SK-N-SH treated with all-trans-retinoic acid at 6 μM for 48 hours (cell line): ENCODE data around the gene PLTP.

Experiments used
- ATAC-seq: fragments of 200-7000 bp; cut with Tn5 transposase; 3 replicates; pipeline ENCODE4 v1.9.1; 2020; ENCODE audit warnings: mild to moderate bottlenecking, moderate library complexity
- ARNTL ChIP-seq: fragments of 450-650 bp; formaldehyde crosslinking; IDR thresholded peaks from 2 replicates; pipeline ENCODE4 v1.5.0; 2020; ENCODE audit warnings: low read depth, mild to moderate bottlenecking, moderate library complexity, borderline replicate concordance
- BACH2 ChIP-seq: fragments of 250-450 bp; sonication (Bioruptor Pico); IDR thresholded peaks from 2 replicates; pipeline ENCODE4 v1.9.0; 2021; ENCODE audit warnings: mild to moderate bottlenecking, borderline replicate concordance
- CREB5 ChIP-seq: fragments of 250-450 bp; sonication (Bioruptor Pico); IDR thresholded peaks from 2 replicates; pipeline ENCODE4 v1.5.1; 2020; ENCODE audit warnings: low read depth, mild to moderate bottlenecking, moderate library complexity
- CSDC2 ChIP-seq: fragments of 250-450 bp; sonication (Bioruptor Pico); IDR thresholded peaks from 2 replicates; pipeline ENCODE4 v1.5.0; 2020; ENCODE audit warnings: mild to moderate bottlenecking, moderate library complexity
- ESRRG ChIP-seq: fragments of 250-450 bp; sonication (Bioruptor Pico); IDR thresholded peaks from 2 replicates; pipeline ENCODE4 v1.6.1; 2021; ENCODE audit warnings: mild to moderate bottlenecking
- GLIS3 ChIP-seq: fragments of 250-450 bp; sonication (Bioruptor Pico); IDR thresholded peaks from 2 replicates; pipeline ENCODE4 v1.5.0; 2020; ENCODE audit warnings: mild to moderate bottlenecking, moderate library complexity
- ISL1 ChIP-seq: fragments of 250-450 bp; sonication (Bioruptor Pico); IDR thresholded peaks from 2 replicates; pipeline ENCODE4 v2.1.2; 2022; ENCODE audit warnings: mild to moderate bottlenecking, moderate library complexity
- PPARA ChIP-seq: fragments of 250-450 bp; sonication (Bioruptor Pico); IDR thresholded peaks from 2 replicates; pipeline ENCODE4 v1.5.0; 2020; ENCODE audit warnings: mild to moderate bottlenecking, borderline replicate concordance
- RARB ChIP-seq: fragments of 250-450 bp; sonication (Bioruptor Pico); IDR thresholded peaks from 2 replicates; pipeline ENCODE4 v1.8.0; 2021; ENCODE audit warnings: mild to moderate bottlenecking, moderate library complexity
- SNAI2 ChIP-seq: fragments of 250-450 bp; sonication (Bioruptor Pico); IDR thresholded peaks from 2 replicates; pipeline ENCODE4 v1.5.0; 2020; ENCODE audit warnings: mild to moderate bottlenecking, moderate library complexity
- TCF4 ChIP-seq: fragments of 250-450 bp; sonication (Bioruptor Pico); IDR thresholded peaks from 2 replicates; pipeline ENCODE4 v1.8.0; 2021; ENCODE audit warnings: mild to moderate bottlenecking, moderate library complexity, borderline replicate concordance
- TOX ChIP-seq: fragments of 250-450 bp; sonication (Bioruptor Pico); IDR thresholded peaks from 2 replicates; pipeline ENCODE4 v1.8.0; 2021; ENCODE audit warnings: mild to moderate bottlenecking, moderate library complexity, borderline replicate concordance
- TSHZ2 ChIP-seq: fragments of 250-450 bp; sonication (Bioruptor Pico); IDR thresholded peaks from 2 replicates; pipeline ENCODE4 v1.5.0; 2020; ENCODE audit warnings: mild to moderate bottlenecking, moderate library complexity
- ZC3H10 ChIP-seq: fragments of 250-450 bp; sonication (Bioruptor Pico); IDR thresholded peaks from 2 replicates; pipeline ENCODE4 v1.5.1; 2021; ENCODE audit warnings: mild to moderate bottlenecking, moderate library complexity
- ZFP3 ChIP-seq: fragments of 250-450 bp; sonication (Bioruptor Pico); IDR thresholded peaks from 2 replicates; pipeline ENCODE4 v1.5.0; 2020; ENCODE audit warnings: mild to moderate bottlenecking, moderate library complexity
- ZFP30 ChIP-seq: fragments of 450-650 bp; formaldehyde crosslinking; IDR thresholded peaks from 2 replicates; pipeline ENCODE4 v1.5.0; 2022; ENCODE audit warnings: mild to moderate bottlenecking, moderate library complexity
- ZNF565 ChIP-seq: fragments of 450-650 bp; formaldehyde crosslinking; conservative IDR thresholded peaks from 2 replicates; pipeline ENCODE4 v1.5.0; 2020; ENCODE audit warnings: low read depth, mild to moderate bottlenecking, moderate library complexity
- ZNF70 ChIP-seq: fragments of 450-650 bp; formaldehyde crosslinking; IDR thresholded peaks from 2 replicates; pipeline ENCODE4 v1.5.0; 2020; ENCODE audit warnings: mild to moderate bottlenecking, moderate library complexity
- ZNF8 ChIP-seq: fragments of 450-650 bp; formaldehyde crosslinking; IDR thresholded peaks from 2 replicates; pipeline ENCODE4 v1.5.0; 2020; ENCODE audit warnings: mild to moderate bottlenecking, moderate library complexity
- TF ChIP-seq, protein P1 (sequence below): fragments of 250-450 bp; sonication (Bioruptor Pico); IDR thresholded peaks from 2 replicates; pipeline ENCODE4 v1.8.0; 2021; ENCODE audit warnings: low read depth, mild to moderate bottlenecking, moderate library complexity, borderline replicate concordance
- TF ChIP-seq, protein P2 (sequence below): fragments of 250-450 bp; sonication (Bioruptor Pico); IDR thresholded peaks from 2 replicates; pipeline ENCODE4 v1.5.1; 2021; ENCODE audit warnings: mild to moderate bottlenecking, moderate library complexity

The PLTP gene

GRCh38 chr20:45853484-45853883, 58.5 kb downstream of the PLTP start:
- TF ChIP-seq SNAI2 (CRISPR knock-in tag) (no peak), ZC3H10 (CRISPR knock-in tag) (no peak), ESRRG (CRISPR knock-in tag) (no peak), TOX (no peak), ISL1 (CRISPR knock-in tag) (no peak), ZFP30 (no peak), TCF4 (no peak), ZNF8 (no peak), CSDC2 (CRISPR knock-in tag) (no peak), ARNTL (no peak), ZFP3 (CRISPR knock-in tag) (no peak), ZNF70 (no peak), CREB5 (CRISPR knock-in tag) (no peak), RARB (CRISPR knock-in tag) (no peak), BACH2 (CRISPR knock-in tag) (no peak), ZNF565 (CRISPR knock-in tag) (no peak), TSHZ2 (CRISPR knock-in tag) (no peak)
- TF ChIP-seq, protein P1, sequence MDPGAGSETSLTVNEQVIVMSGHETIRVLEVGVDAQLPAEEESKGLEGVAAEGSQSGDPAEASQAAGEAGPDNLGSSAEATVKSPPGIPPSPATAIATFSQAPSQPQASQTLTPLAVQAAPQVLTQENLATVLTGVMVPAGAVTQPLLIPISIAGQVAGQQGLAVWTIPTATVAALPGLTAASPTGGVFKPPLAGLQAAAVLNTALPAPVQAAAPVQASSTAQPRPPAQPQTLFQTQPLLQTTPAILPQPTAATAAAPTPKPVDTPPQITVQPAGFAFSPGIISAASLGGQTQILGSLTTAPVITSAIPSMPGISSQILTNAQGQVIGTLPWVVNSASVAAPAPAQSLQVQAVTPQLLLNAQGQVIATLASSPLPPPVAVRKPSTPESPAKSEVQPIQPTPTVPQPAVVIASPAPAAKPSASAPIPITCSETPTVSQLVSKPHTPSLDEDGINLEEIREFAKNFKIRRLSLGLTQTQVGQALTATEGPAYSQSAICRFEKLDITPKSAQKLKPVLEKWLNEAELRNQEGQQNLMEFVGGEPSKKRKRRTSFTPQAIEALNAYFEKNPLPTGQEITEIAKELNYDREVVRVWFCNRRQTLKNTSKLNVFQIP (CRISPR knock-in tag) = no peak
- TF ChIP-seq, protein P2, sequence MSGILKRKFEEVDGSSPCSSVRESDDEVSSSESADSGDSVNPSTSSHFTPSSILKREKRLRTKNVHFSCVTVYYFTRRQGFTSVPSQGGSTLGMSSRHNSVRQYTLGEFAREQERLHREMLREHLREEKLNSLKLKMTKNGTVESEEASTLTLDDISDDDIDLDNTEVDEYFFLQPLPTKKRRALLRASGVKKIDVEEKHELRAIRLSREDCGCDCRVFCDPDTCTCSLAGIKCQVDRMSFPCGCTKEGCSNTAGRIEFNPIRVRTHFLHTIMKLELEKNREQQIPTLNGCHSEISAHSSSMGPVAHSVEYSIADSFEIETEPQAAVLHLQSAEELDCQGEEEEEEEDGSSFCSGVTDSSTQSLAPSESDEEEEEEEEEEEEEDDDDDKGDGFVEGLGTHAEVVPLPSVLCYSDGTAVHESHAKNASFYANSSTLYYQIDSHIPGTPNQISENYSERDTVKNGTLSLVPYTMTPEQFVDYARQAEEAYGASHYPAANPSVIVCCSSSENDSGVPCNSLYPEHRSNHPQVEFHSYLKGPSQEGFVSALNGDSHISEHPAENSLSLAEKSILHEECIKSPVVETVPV = no peak
- no peak for ATAC-seq

DNA sequence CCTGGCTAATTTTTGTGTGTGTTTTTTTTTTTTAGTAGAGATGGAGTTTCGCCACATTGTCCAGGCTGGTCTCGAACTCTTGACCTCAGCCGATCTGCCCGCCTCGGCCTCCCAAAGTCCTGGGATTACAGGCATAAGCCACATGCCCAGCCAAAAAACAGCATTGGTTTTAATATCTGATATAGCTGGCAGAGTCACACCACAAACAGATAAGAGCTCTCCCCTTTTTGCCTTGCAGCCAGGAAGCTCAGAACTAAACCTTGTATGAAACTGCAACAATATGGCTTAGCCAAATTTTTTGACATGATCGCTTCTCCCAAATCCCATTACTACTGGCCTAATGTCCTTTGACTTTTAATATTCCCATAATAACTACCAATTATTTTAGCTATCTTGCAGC, 59.6 kb downstream of the PLTP start:
- no peak for ATAC-seq
- TF ChIP-seq ZNF565 (CRISPR knock-in tag) (no peak), GLIS3 (CRISPR knock-in tag) (no peak), PPARA (CRISPR knock-in tag) (no peak), TSHZ2 (CRISPR knock-in tag) (no peak), BACH2 (CRISPR knock-in tag) (no peak), ZC3H10 (CRISPR knock-in tag) (no peak), ZNF8 (no peak), ZFP30 (no peak)
- TF ChIP-seq, all 23 proteins: peak for 0

DNA sequence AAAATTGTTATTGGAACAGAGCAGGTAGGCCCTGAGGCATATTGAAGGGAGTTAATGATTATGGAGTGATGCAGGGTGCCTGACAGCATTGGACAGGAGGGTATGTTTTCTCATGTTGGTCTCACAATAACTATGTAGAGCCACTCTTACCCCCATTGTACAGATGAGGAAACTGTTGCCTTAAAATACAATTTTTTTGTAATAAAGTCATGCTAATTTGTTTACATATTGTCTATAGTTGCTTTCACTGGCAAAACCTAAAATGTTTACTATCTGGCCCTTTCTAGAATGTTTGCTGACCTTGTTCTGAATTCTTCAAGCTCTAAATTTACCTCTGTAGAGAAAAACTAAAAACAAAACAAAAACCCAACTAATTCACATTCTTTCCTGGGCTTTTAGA, 60.5 kb downstream of the PLTP start:
- ATAC-seq = no peak
- TF ChIP-seq ESRRG (CRISPR knock-in tag) = no peak
- TF ChIP-seq ZC3H10 (CRISPR knock-in tag) = no peak
- TF ChIP-seq, protein P1 (CRISPR knock-in tag) = no peak
- TF ChIP-seq ZNF565 (CRISPR knock-in tag) = no peak
- no peak for TF ChIP-seq TSHZ2 (CRISPR knock-in tag)
- no peak for TF ChIP-seq ISL1 (CRISPR knock-in tag)
- no peak for TF ChIP-seq TOX
- TF ChIP-seq SNAI2 (CRISPR knock-in tag) = no peak
- no peak for TF ChIP-seq ZFP3 (CRISPR knock-in tag)
